Measurements from ENCODE around the gene SULT1C3. TPM values are rescaled to one million over a fixed set of nuclear protein-coding genes. Genes with fewer than 3 reads are reported as not detected.

Gene SULT1C3
- total RNA-seq, 2 donors from 2014 or later, result not detected

- Mint-ChIP-seq H3K27me3 (peaks cover 12% of the 10 kb centered on the region), H3K27ac (no peak within 1 kb of the TSS), H3K36me3 (ENCODE audit: low read depth) (peaks cover 2% of the 10 kb centered on the region), H3K4me3 (no peak within 1 kb of the TSS), H3K4me1 (peaks cover 2% of the 10 kb centered on the region)
- DNase-seq (no peak), ATAC-seq (no peak)
- no peaks in the 10 kb centered on the region for H3K9me3 ChIP-seq (ENCODE audit: control insufficient read depth, low read length, poor library complexity, severe bottlenecking)
Measured at GRCh38 chr2:108288534-108289106, 48.9 kb downstream of the SULT1C3 start, which contains the start of gene SULT1C2. Gene SULT1C2, plus strand, starts transcription at chr2:108288895. Its CDS starts 4,773 bp downstream, at chr2:108293668.

GRCh38 chr2:108293850-108294249 is 54.1 kb downstream of the SULT1C3 start:
- Mint-ChIP-seq H3K27me3 (peaks cover 3% of the 10 kb centered on the region), H3K36me3 (ENCODE audit: low read depth) (no peaks in the 10 kb centered on the region)
- ATAC-seq, result no peak

GRCh38 chr2:108297436-108298141 is 57.8 kb downstream of the SULT1C3 start:
- H3K4me1 Mint-ChIP-seq, result peaks cover 2% of the 10 kb centered on the region
- H3K9me3 ChIP-seq (ENCODE audit: control insufficient read depth, low read length, poor library complexity, severe bottlenecking), result no peaks in the 10 kb centered on the region
- no peak overlapping the region for H3K27ac Mint-ChIP-seq
- DNase-seq (no peak), ATAC-seq (no peak)
- H3K27me3 Mint-ChIP-seq, result peaks cover 16% of the 10 kb centered on the region
- H3K36me3 Mint-ChIP-seq (ENCODE audit: low read depth), result no peaks in the 10 kb centered on the region
- no peak overlapping the region for H3K4me3 Mint-ChIP-seq

More at GRCh38 chr2:108293850-108294249, 54.1 kb downstream of the SULT1C3 start:
- H3K4me3 Mint-ChIP-seq, result no peak overlapping the region
- H3K9me3 ChIP-seq (ENCODE audit: control insufficient read depth, low read length, poor library complexity, severe bottlenecking), result no peaks in the 10 kb centered on the region
- peaks cover 2% of the 10 kb centered on the region for H3K4me1 Mint-ChIP-seq
- no peak for DNase-seq
- H3K27ac Mint-ChIP-seq, result no peak overlapping the region

- Mint-ChIP-seq H3K4me1 (peaks cover 5% of the 10 kb centered on the region), H3K4me3 (no peak overlapping the region), H3K27ac (no peak overlapping the region), H3K36me3 (ENCODE audit: low read depth) (no peaks in the 10 kb centered on the region), H3K27me3 (peaks cover 37% of the 10 kb centered on the region)
- ATAC-seq (no peak), DNase-seq (no peak)
- H3K9me3 ChIP-seq (ENCODE audit: control insufficient read depth, low read length, poor library complexity, severe bottlenecking), result no peaks in the 10 kb centered on the region
Measured at GRCh38 chr2:108301558-108301957, 61.8 kb downstream of the SULT1C3 start.

GRCh38 chr2:108304975-108305374 is 65.2 kb downstream of the SULT1C3 start:
- Mint-ChIP-seq H3K27ac (no peak overlapping the region), H3K4me1 (peaks cover 3% of the 10 kb centered on the region), H3K27me3 (peaks cover 34% of the 10 kb centered on the region), H3K36me3 (ENCODE audit: low read depth) (no peaks in the 10 kb centered on the region), H3K4me3 (no peak overlapping the region)
- no peak for ATAC-seq
- DNase-seq, result no peak
- H3K9me3 ChIP-seq (ENCODE audit: control insufficient read depth, low read length, poor library complexity, severe bottlenecking), result no peaks in the 10 kb centered on the region

- H3K36me3 Mint-ChIP-seq (ENCODE audit: low read depth), result no peaks in the 10 kb centered on the region
- H3K27me3 Mint-ChIP-seq, result peaks cover 34% of the 10 kb centered on the region
- no peak overlapping the region for H3K4me3 Mint-ChIP-seq
- no peak for DNase-seq
- H3K27ac Mint-ChIP-seq, result no peak overlapping the region
- H3K4me1 Mint-ChIP-seq, result peaks cover 3% of the 10 kb centered on the region
- no peak for ATAC-seq
- H3K9me3 ChIP-seq (ENCODE audit: control insufficient read depth, low read length, poor library complexity, severe bottlenecking), result no peaks in the 10 kb centered on the region
Measured at GRCh38 chr2:108305901-108306300, 66.1 kb downstream of the SULT1C3 start.

GRCh38 chr2:108309903-108310302 is 70.1 kb downstream of the SULT1C3 start:
- no peaks in the 10 kb centered on the region for H3K9me3 ChIP-seq (ENCODE audit: control insufficient read depth, low read length, poor library complexity, severe bottlenecking)
- peaks cover 10% of the 10 kb centered on the region for H3K27me3 Mint-ChIP-seq

More at GRCh38 chr2:108309903-108310302, 70.1 kb downstream of the SULT1C3 start:
- Mint-ChIP-seq H3K36me3 (ENCODE audit: low read depth) (no peaks in the 10 kb centered on the region), H3K27ac (no peak overlapping the region), H3K4me3 (no peak overlapping the region), H3K4me1 (no peaks in the 10 kb centered on the region)
- DNase-seq, result no peak
- no peak for ATAC-seq

Other genes with a start within 250 kb of the SULT1C3 start
- gene SULT1C2, start 48.9 kb downstream of the SULT1C3 start, total RNA-seq, result not detected
- gene SULT1C4, start 138.0 kb downstream of the SULT1C3 start, total RNA-seq, result under 1 TPM in 1 of 2 donors, not detected in 1; 0.31 TPM
- 100 to 1,000 TPM in 1 of 2 donors, 10 to 100 TPM in 1; 81.3 to 105 TPM for gene GCC2, start 209.2 kb downstream of the SULT1C3 start, total RNA-seq

Data from T-helper 17 cell (primary cell).